Vagina (tissue), 2 donors: Measurements from ENCODE around the gene ZMIZ1.

ENCODE experiments used
- POLR2A ChIP-seq, 2 donors: fragments of 450-650 bp; IDR thresholded peaks; one replicate each; pipeline ENCODE4 v1.6.1; 2017; ENCODE audit warnings: antibody characterized with exemption in 2 of 2, mild to moderate bottlenecking in 2 of 2, moderate library complexity in 2 of 2
- POLR2AphosphoS5 ChIP-seq, 2 donors: sonication (generic); formaldehyde crosslinking; IDR thresholded peaks; one replicate each; pipeline ENCODE4 v1.9.0; 2017; ENCODE audit warnings: antibody characterized with exemption in 2 of 2, mild to moderate bottlenecking in 2 of 2, low read depth in 1 of 2; ENCODE audit not compliant: insufficient read depth in 1 of 2
- TF ChIP-seq, protein P1 (sequence below), 3 experiments: fragments of 450-650 bp in 2 of 3; fragments of 200-600 bp in 1 of 3; sonication (generic) in 1 of 3; IDR thresholded peaks; one replicate each; pipeline ENCODE4 v1.5.1; 2017 to 2019; ENCODE audit warnings: antibody characterized with exemption in 3 of 3, mild to moderate bottlenecking in 2 of 3, moderate library complexity in 2 of 3

DNA sequence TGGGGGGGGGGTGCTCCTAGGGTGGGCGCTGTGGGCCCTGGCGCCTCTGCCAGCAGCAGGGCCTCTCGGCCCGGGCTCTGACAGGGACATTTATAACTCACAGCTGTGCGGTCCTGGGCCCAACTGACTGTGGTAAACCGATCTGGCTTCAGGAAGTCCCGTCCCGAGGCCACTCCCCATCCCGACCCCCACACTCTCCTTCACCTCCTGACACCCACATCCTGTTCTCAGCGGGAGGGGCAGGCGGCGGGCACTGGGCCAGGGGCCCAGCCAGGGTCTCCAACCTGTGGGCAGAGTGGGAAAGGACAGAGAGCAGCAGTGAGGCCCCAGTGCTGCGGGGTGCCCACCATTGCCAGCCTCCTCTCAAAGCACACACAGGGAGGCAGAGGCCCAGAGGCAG is 69.1 kb downstream of the ZMIZ1 start:
- no peak for TF ChIP-seq POLR2A (IDR thresholded peaks at IDR 0.05)
- TF ChIP-seq, protein P1, sequence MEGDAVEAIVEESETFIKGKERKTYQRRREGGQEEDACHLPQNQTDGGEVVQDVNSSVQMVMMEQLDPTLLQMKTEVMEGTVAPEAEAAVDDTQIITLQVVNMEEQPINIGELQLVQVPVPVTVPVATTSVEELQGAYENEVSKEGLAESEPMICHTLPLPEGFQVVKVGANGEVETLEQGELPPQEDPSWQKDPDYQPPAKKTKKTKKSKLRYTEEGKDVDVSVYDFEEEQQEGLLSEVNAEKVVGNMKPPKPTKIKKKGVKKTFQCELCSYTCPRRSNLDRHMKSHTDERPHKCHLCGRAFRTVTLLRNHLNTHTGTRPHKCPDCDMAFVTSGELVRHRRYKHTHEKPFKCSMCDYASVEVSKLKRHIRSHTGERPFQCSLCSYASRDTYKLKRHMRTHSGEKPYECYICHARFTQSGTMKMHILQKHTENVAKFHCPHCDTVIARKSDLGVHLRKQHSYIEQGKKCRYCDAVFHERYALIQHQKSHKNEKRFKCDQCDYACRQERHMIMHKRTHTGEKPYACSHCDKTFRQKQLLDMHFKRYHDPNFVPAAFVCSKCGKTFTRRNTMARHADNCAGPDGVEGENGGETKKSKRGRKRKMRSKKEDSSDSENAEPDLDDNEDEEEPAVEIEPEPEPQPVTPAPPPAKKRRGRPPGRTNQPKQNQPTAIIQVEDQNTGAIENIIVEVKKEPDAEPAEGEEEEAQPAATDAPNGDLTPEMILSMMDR (IDR thresholded peaks at IDR 0.05) = no peak
- no peak for TF ChIP-seq POLR2AphosphoS5 (IDR thresholded peaks at IDR 0.05; ENCODE audit: insufficient read depth in 1 of 2, low read depth in 1 of 2)
